DMS153 treated with DMSO at 0.1 percent for 48 hours (cell line): ENCODE measurements around the gene CR1L.
"Not testable (repeated sequence)": the region's sequence is repeated elsewhere in the genome, so short reads cannot be mapped to it uniquely, and the experiment has no call there.

Experiments used
- DNase-seq: peaks from one replicate; lab custom pipeline; 2025; ENCODE audit not compliant: unreplicated experiment; lab: John Stamatoyannopoulos, UW

The CR1L gene

DNA sequence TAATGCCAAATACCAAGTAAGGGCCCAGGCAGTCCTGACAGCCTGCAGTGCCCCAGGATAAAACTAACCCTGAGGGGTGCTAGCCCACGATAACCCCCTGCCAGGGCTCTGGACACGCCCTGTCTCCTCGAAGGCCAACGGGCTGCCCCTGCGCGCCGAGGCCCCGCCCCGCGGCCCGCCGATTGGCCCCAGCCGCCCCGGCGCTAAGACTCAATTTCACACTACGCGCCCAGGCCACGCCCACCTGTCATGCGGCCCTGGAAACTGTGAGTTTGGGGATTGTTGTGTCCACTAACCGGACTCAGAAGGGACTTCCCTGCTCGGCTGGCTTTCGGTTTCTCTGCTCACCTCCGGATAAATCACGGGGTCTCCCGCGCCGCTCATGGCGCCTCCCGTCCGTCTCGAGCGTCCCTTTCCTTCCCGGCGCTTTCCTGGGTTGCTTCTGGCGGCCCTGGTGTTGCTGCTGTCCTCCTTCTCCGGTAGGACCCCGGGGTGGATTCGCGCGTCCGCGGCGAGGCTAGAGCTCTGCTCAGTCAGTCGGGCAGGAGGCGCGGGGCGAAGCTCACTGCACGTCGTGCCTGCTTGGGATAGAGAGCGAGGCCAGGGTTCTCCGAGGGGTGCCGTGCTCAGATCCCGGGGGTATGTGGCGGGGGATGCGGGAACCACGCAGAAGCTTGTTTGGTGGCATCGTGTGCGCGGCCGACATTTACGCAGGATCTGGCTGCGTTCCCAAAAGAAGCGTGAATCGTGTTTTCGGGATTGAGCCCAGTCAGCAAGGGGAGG lies at the start of gene CR1L:
CR1L (plus strand) TSS at position 282 of the 783 bp plus-strand sequence; CDS start at position 383, 101 bp downstream.
- peak; percentile 36 for DNase-seq

DNA sequence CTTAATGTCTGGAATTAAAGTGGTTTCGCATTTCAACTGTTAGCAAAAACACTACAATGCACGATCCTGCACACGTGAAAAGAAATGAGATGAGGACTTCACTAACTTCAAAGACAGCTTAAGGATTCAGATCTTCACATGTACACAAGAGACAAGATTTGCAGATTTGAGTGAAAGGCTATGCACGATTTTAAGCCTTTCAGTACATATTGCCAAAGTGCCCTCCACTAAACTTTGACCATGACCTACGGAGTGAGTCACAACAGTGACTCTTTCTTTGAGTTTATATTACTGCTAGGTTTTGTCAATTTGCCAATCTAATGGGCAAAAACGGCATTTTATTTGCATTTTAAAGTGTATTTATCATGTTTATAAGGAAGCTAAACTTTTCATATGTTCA lies 41.2 kb upstream of the CR1L start:
- DNase-seq, result no peak

DNA sequence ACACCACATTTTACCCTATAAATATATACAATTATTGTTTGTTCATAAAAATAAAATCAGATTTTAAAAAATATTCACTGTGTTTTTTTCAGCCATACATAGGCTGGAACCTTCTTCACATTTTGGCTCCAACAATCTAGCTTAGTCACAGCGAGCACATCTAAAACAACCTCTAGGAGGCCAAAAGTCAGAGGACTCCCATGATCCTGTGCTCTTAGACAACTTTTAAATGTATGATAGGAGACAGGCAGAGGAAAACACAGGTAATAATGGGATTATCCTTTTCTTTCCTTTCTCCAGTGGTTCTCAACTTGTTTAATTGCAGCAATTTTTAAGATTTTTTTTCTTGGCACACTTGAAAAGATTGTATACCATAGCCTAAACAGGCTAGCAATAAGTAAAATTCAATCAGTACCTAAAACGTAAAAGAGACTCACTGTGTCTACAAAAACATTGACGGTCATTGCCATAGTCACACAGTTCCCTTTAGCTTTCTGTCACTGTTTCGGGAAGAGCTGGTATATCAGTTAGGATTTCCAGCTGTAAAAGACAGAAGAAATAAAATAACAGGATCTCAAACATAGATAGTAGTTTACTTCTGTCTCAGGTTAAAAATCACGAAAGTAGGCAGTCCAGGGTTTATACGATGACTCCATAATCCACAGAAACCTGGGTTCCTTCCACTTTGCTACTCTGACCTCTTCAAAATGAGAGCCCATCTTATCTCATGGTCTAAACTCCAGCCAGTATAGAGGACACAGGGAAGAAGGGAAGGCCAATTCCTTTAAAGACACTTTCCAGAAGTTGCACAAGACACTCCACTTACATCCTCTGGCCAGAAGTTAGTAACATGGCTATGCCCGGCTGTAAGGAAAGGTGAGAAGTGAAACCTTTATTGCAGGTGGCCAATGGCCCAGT lies 39.2 kb upstream of the CR1L start:
- DNase-seq, result no peak

DNA sequence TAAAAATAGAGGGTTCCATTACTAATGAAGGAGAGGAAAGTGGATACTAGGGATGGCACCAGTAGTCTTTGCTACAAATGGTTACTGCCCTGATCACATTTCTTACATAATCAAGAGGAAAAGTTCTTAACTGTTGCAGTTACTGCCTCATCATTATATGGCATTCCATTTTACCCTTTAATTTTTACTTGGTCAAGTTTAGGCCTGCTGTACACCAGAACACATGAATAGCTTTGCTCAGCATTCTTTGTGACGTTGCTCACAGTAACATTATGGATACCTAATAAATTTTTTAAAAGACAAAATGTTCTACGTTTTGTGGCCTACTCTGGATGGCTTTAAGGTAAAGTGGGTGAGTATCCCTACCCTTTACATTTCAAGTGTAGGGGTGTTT lies 38.6 kb upstream of the CR1L start:
- DNase-seq, result no peak

DNA sequence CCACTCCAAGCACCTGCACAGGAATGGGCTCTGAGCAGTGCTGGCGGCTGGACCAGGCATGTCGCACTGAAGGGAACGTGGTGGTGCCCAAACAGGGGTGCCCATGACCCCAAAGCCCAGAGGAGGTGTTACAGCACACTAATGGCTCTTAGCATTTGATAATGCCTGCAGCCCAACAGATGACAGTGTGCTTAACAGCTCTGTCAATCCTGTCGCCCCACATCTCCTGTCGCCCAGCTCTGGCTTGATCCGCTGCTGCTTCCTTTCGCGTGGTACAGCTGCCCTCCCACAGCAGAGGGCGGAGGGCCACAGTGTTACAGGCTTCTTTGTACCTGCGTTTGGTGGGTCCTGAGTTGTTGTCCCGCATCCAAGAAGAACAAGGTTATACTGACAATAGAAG lies 32.2 kb upstream of the CR1L start:
- no peak for DNase-seq

DNA sequence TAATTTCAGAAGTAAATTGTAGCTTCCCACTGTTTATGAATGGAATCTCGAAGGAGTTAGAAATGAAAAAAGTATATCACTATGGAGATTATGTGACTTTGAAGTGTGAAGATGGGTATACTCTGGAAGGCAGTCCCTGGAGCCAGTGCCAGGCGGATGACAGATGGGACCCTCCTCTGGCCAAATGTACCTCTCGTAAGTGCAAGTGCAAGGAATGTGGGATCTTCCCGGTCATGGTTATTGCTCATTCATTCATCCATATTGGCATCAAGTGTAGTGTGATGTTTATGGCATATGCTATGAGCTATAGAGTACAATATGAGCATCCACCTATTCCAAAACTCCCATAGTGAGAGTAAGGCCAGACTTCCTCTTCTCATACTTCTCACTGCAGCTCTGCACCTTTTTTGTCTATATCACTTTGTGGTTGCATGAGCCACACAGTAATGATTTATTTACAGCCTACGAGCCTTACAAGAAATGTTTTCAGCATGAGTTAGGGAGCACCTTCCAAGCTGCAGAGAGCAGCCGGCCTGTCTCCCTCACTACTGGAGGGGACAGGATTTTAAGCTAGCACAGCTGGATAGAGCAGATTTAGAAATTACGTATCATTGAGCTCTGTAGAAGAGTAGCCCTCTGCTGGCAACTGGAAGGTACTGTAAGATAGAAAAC lies 24.9 kb upstream of the CR1L start:
- DNase-seq, result peak; percentile 56

GRCh38 chr1:207620543-207620893 lies 24.4 kb upstream of the CR1L start:
- no peak for DNase-seq

GRCh38 chr1:207625504-207626071 lies 19.3 kb upstream of the CR1L start:
- DNase-seq, result not testable (repeated sequence)

GRCh38 chr1:207626972-207627337 lies 18.0 kb upstream of the CR1L start:
- no peak for DNase-seq

DNA sequence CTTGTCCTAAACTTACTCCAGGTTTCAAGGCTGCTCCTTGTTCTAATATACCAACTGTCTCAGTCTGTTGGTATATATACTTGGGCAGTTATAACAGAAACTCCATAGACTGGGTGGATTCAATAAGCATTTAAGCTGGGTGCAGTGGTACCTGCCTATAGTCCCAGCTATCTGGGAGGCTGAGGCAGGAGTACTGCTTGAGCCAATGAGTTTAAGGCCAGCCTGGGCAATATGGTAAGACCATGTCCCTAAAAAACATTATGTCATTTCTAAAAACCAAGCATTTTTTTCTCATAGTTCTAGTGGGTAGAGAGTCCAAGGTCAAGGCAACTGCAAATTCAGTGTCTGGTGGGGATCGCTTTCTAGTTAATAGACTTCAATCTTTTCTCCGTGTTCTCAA lies 17.4 kb upstream of the CR1L start:
- no peak for DNase-seq

GRCh38 chr1:207628776-207629175 lies 16.2 kb upstream of the CR1L start:
- no peak for DNase-seq

DNA sequence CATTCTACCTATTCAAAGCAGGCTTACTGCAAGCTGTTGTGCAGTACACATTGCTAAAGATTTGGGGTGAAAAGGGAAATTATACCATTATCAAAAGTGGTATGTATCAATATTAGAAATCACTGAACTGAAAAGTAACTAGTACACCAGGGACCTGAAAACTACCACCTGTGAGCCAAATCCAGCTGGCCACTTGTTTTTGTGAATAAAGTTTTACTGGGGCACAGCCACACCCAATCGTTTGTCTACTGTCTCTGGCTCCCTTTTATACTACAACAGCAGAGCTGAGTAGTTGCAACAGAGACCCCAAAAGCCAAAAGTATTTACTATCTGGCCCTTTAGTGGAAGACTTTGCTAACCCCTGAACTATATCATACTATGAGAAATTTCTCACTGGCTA lies 13.8 kb upstream of the CR1L start:
- DNase-seq, result no peak

GRCh38 chr1:207633226-207633625 lies 11.7 kb upstream of the CR1L start:
- no peak for DNase-seq

DNA sequence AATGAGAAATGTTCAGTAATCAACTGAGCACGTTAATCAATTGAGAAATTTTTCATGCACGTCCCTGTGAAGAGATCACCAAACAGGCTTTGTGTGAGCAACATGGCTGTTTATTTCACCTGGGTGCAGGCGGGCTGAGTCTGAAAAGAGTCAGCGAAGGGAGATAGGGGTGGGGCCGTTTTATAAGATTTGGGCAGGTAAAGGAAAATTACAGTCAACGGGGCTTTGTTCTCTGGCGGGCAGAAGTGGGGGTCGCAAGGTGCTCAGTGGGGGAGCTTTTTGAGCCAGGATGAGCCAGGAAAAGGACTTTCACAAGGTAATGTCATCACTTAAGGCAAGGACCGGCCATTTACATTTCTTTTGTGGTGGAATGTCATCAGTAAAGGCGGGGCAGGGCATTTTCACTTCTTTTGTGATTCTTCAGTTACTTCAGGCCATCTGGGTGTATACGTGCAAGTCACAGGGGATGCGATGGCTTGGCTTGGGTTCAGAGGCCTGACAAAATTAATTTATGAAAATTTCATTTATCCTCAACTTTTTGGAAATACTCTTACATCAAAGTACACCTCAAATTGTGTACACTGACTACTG lies 11.1 kb upstream of the CR1L start:
- DNase-seq, result not testable (repeated sequence)

DNA sequence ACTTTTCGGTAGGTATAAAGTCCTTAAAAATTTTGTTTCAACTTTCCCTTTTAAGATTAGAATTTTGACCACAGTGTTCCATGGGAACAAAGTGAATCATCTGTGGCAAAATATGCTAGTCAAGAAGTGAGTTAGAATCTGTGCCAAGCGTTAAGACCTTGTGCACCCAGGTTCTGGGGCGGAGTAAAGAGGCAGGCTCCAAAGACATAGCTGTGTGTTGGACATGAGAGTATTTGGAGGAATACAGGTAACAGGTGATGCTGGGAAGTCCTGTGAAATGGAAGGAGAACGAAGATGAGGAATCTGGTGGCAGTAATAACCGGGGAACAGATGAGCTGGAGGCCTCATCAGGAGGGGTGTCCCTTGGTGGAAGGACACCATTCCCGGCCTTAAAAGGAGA lies 10.6 kb upstream of the CR1L start:
- DNase-seq, result not testable (repeated sequence)

GRCh38 chr1:207635569-207636186 lies 9.3 kb upstream of the CR1L start:
- DNase-seq, result not testable (repeated sequence)

- not testable (repeated sequence) for DNase-seq
Measured at GRCh38 chr1:207638487-207639145, 6.3 kb upstream of the CR1L start.

- not testable (repeated sequence) for DNase-seq
Measured at GRCh38 chr1:207639362-207639761, 5.6 kb upstream of the CR1L start.

- no peak for DNase-seq
Measured at GRCh38 chr1:207644166-207644851, 624 bp upstream of the CR1L start.
